ENCODE results near the gene ETV1. TPM values are rescaled to one million over a fixed set of nuclear protein-coding genes. Genes with fewer than 3 reads are reported as not detected.

ETV1 gene
- total RNA-seq, result 68.2 TPM

GRCh38 chr7:13989126-13989948, at the start of gene ETV1:
Gene ETV1, minus strand, starts transcription at chr7:13989666. Its CDS starts 614 bp downstream, at chr7:13989052.

Small RNA genes within 50 kb of the gene (small RNA-seq; reads per million reads assigned to genes)
- gene RF00019 (ENCODE audit: low replicate concordance), result not detected

All from parietal lobe (tissue), 2 donors.